HG03064 (cell line): ENCODE data around the gene RNU1-2.
"Not testable (repeated sequence)": the region's sequence is repeated elsewhere in the genome, so short reads cannot be mapped to it uniquely, and the experiment has no call there.

ENCODE experiments used
- ATAC-seq: cut with Tn5 transposase; IDR thresholded peaks from one replicate; pipeline ENCODE4 v1.9.1; 2021; ENCODE audit warnings: low read depth; ENCODE audit not compliant: unreplicated experiment

RNU1-2 gene

DNA sequence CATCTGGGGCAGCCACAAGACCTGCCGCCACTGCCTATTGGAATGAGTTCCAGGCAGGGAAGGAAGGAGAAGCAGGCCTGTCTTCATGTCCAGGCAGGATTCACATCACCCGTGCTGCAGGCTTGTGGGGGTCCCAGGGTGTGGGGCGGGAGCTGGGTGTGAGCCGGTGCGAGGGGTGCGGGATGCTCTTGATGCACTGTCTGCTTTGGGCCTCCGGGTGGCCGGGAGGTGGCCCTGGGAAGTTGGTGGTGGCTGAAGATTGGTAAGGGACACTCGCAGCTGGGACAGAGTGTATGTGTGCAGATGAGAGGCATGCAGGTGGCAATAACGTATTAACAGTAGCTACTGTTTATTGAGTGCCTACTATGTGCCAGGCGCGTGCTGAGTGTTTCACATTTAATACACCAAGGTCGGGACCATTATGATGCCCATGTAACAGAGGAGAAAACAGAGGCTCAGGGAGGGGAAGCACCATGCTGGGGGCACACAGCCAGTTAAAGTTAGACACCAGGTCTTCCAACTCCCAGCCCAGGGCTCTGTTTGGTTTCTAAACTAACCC, 29.2 kb downstream of the RNU1-2 start:
- no peak for ATAC-seq

DNA sequence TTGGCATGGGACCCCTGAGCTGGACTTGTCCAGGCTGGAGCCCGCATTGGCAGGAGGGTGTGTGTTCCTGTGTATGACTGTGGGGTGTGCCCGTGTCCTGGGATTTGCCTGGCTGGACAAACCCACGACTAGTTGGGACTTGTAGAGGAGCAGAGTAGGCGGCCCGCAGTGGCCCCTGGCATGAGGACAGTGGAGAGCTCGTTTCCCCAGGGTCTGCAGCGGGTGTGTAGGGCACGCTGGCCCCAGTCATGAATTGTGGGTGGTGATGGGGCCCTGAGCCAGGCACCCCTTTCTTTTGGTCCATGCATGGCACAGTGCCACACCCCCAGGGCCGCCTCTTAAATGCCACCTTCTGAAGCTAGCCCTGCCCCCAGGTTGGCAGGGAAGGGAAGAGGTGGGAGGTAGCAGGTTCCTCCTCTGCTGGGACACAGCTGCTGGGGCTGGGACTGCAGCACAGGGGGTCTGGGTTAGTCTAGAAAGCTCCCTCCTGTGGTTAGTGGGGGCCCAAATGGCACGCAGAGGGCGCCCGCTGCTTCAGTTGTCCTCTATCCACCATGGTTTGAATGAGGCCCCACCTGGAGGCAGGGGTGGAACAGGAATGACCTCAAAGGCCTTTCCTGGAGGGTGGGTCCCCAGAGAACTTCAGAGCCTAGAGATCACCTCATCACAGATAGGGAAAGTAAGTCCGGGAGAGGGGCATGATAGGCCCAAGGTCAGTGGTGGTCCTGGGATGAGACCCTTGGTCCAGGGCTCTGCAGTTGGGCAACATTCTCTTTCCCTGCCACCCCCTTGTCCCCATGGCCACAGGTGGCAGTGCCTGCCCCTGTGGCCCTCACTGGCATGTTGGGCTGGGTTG, 30.1 kb downstream of the RNU1-2 start:
- ATAC-seq = no peak

GRCh38 chr1:16926491-16927073, 30.8 kb downstream of the RNU1-2 start:
- ATAC-seq = no peak

GRCh38 chr1:16927256-16927655, 31.5 kb downstream of the RNU1-2 start:
- ATAC-seq = no peak

DNA sequence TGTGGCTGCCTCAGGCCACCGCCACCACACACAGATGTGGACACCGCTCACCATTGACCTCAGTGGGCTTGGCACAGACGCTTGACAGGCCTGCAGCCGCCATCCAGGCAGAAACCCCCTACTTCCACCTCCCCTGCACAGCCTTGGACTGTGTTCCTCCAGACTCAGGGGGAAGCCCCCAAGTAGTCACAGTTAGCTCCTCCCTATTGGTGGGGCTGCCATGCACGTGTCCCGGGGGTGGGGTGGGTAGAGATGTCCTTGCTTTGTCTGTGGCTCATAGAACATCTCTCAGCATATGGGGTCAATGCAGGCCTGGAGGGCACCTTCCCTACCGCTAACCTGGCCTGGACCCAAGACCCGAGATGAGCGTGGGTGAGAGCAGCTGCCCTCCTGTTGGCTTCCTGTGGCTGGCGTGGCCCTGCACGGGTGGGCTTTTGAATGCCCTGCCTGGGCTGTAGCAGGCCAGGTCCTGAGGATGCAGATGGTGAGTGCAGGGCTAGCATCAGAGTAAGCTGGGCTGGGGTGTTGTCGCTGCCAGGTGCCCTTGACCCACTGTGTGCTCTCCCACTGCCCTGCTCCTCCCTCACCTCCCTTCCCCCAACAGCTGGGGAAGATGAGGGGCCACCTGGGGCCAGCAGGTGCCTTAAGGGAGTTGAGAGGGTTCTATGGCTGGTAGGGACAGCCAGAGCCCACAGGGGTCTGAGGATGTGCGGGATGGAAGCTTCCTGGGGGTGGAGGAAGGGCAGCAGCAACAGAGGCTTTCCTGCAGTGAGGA, 32.1 kb downstream of the RNU1-2 start:
- no peak for ATAC-seq

- not testable (repeated sequence) for ATAC-seq
Measured at GRCh38 chr1:16929146-16930041, 33.6 kb downstream of the RNU1-2 start.

DNA sequence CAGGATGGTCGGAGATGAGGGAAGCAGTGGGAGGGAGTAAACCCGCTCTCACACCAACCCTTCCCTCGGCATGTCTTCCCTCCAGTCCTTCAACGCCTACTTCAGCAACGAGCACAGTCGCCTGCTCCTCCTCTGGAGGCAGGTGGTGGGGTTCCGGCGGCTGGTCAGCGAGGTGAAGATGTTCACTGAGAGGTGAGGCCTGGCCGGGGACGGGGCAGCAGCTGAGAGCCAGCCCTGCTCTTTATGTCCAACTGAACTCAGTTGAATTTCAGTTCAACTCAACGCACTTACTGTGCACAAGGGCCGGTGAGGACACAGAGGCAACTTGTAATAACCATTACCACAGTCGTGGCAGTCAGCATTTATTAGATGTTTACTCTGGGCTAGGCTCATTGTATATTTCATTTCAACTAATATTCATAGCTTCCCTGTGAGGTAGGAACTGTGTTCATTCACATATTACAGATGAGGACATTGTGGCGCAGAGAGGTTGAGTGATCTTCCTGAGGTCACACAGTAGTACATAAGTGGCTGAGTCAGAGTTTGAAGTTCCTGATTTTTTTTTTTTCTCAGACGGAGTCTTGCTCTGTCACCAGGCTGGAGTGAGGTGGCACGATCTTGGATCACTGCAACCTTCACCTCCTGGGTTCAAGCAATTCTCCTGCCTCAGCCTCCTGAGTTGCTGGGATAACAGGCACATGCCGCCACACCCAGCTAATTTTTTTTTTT, 35.6 kb downstream of the RNU1-2 start:
- ATAC-seq = not testable (repeated sequence)

GRCh38 chr1:16933945-16934344, 38.2 kb downstream of the RNU1-2 start:
- not testable (repeated sequence) for ATAC-seq

GRCh38 chr1:16936580-16936979, 40.8 kb downstream of the RNU1-2 start:
- not testable (repeated sequence) for ATAC-seq

GRCh38 chr1:16938351-16939321, 42.9 kb downstream of the RNU1-2 start:
- no peak for ATAC-seq

- not testable (repeated sequence) for ATAC-seq
Measured at GRCh38 chr1:16939386-16940180, 43.8 kb downstream of the RNU1-2 start.

GRCh38 chr1:16944038-16944437, 48.3 kb downstream of the RNU1-2 start:
- no peak for ATAC-seq

DNA sequence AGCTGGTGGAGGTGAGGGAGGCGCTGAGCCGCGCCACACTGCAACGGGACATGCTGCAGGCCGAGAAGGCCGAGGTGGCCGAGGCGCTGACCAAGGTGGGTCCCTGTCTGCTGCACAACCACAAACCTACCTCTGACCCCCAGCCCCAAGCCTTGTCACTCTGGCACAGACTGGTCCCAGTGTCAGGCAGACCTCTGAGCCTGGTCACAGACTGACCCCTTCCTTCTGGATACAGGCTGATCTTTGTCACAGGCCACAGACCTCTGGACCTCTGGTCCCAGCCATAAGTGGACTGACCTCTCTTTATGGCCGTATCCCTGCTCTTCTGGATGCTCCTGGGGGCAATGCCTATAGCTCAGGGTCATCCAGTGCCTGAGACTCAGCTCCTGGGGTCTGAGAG, 49.7 kb downstream of the RNU1-2 start:
- ATAC-seq = not testable (repeated sequence)
